ENCODE data around the gene TULP4. TPM values are rescaled to one million over a fixed set of nuclear protein-coding genes. Genes with fewer than 3 reads are reported as not detected.

Gene TULP4
- total RNA-seq, 1 donor from 2014 or later = 171 TPM

- Mint-ChIP-seq H3K27me3 (no peaks in the 10 kb centered on the region), H3K4me1 (ENCODE audit: low read depth) (peaks cover 7% of the 10 kb centered on the region), H3K27ac (peak overlapping the region; percentile 49), H3K4me3 (ENCODE audit: low read depth) (no peak overlapping the region), H3K9me3 (ENCODE audit: low read depth) (no peaks in the 10 kb centered on the region), H3K36me3 (ENCODE audit: insufficient read depth) (peaks cover 44% of the 10 kb centered on the region)
- no peak for DNase-seq (ENCODE audit: low spot score, unreplicated experiment)
- no peak for TF ChIP-seq CTCF (IDR thresholded peaks at IDR 0.05; ENCODE audit: unreplicated experiment)
Measured at GRCh38 chr6:158496700-158497099, 184.4 kb downstream of the TULP4 start.

GRCh38 chr6:158497620-158498019, 185.4 kb downstream of the TULP4 start:
- Mint-ChIP-seq H3K27ac (no peak overlapping the region), H3K4me1 (ENCODE audit: low read depth) (peaks cover 7% of the 10 kb centered on the region), H3K27me3 (no peaks in the 10 kb centered on the region), H3K36me3 (ENCODE audit: insufficient read depth) (peaks cover 41% of the 10 kb centered on the region), H3K9me3 (ENCODE audit: low read depth) (no peaks in the 10 kb centered on the region), H3K4me3 (ENCODE audit: low read depth) (no peak overlapping the region)
- no peak for TF ChIP-seq CTCF (IDR thresholded peaks at IDR 0.05; ENCODE audit: unreplicated experiment)
- DNase-seq (ENCODE audit: low spot score, unreplicated experiment) = no peak

GRCh38 chr6:158498362-158498761, 186.1 kb downstream of the TULP4 start:
- peaks cover 7% of the 10 kb centered on the region for H3K4me1 Mint-ChIP-seq (ENCODE audit: low read depth)
- DNase-seq (ENCODE audit: low spot score, unreplicated experiment) = no peak
- no peak overlapping the region for H3K4me3 Mint-ChIP-seq (ENCODE audit: low read depth)
- H3K27ac Mint-ChIP-seq = no peak overlapping the region
- no peaks in the 10 kb centered on the region for H3K27me3 Mint-ChIP-seq
- no peaks in the 10 kb centered on the region for H3K9me3 Mint-ChIP-seq (ENCODE audit: low read depth)
- peaks cover 44% of the 10 kb centered on the region for H3K36me3 Mint-ChIP-seq (ENCODE audit: insufficient read depth)
- no peak for TF ChIP-seq CTCF (IDR thresholded peaks at IDR 0.05; ENCODE audit: unreplicated experiment)

GRCh38 chr6:158499601-158500000, 187.3 kb downstream of the TULP4 start:
- Mint-ChIP-seq H3K27me3 (no peaks in the 10 kb centered on the region), H3K4me3 (ENCODE audit: low read depth) (no peak overlapping the region), H3K9me3 (ENCODE audit: low read depth) (no peaks in the 10 kb centered on the region), H3K27ac (no peak overlapping the region), H3K36me3 (ENCODE audit: insufficient read depth) (peaks cover 42% of the 10 kb centered on the region), H3K4me1 (ENCODE audit: low read depth) (peaks cover 7% of the 10 kb centered on the region)
- DNase-seq (ENCODE audit: low spot score, unreplicated experiment) = no peak
- TF ChIP-seq CTCF (IDR thresholded peaks at IDR 0.05; ENCODE audit: unreplicated experiment) = no peak

- no peak overlapping the region for H3K27ac Mint-ChIP-seq
- no peak overlapping the region for H3K4me3 Mint-ChIP-seq (ENCODE audit: low read depth)
- peaks cover 7% of the 10 kb centered on the region for H3K4me1 Mint-ChIP-seq (ENCODE audit: low read depth)
- peaks cover 45% of the 10 kb centered on the region for H3K36me3 Mint-ChIP-seq (ENCODE audit: insufficient read depth)
- H3K27me3 Mint-ChIP-seq = no peaks in the 10 kb centered on the region
- no peak for TF ChIP-seq CTCF (IDR thresholded peaks at IDR 0.05; ENCODE audit: unreplicated experiment)
- no peaks in the 10 kb centered on the region for H3K9me3 Mint-ChIP-seq (ENCODE audit: low read depth)
- DNase-seq (ENCODE audit: low spot score, unreplicated experiment) = no peak
Measured at GRCh38 chr6:158500016-158500735, 187.9 kb downstream of the TULP4 start.
